ENCODE measurements around the gene SLC22A23.
"Not testable (repeated sequence)": the region's sequence is repeated elsewhere in the genome, so short reads cannot be mapped to it uniquely, and the experiment has no call there.

GRCh38 chr6:3378398-3378782 lies 78.5 kb downstream of the SLC22A23 start:
- TF ChIP-seq CTCF (IDR thresholded peaks at IDR 0.05); ZFX (IDR thresholded peaks at IDR 0.05; ENCODE audit: borderline replicate concordance): not testable (repeated sequence)

Measured in 22Rv1 (cell line).